Gastrocnemius medialis (tissue), 4 donors: Measurements from ENCODE around the gene BRWD1. TPM values are rescaled to one million over a fixed set of nuclear protein-coding genes. Genes with fewer than 3 reads are reported as not detected.

Experiments
- ATAC-seq, 2 donors: fragments of 150-250 bp; one replicate each; pipeline ENCODE4 v1.9.1; 2016
- DNase-seq, 2 donors: peaks; one replicate each; pipeline ENCODE4 v3.0.0-alpha.2; 2019
- H3K27ac ChIP-seq, 4 donors: fragments of 200-600 bp; sonication (generic); 1 replicate in 1 of 4; 2 replicates in 3 of 4; pipeline ENCODE4 v1.5.1; 2016 to 2018; ENCODE audit warnings: mild to moderate bottlenecking in 2 of 4, moderate library complexity in 1 of 4
- H3K27me3 ChIP-seq, 3 donors: fragments of 200-600 bp; sonication (generic) in 2 of 3; 1 replicate in 1 of 3; 2 replicates in 2 of 3; pipeline versions ENCODE4 v1.5.1 to v1.6.0; 2016 to 2019; ENCODE audit warnings: mild to moderate bottlenecking in 1 of 3, moderate library complexity in 1 of 3
- H3K36me3 ChIP-seq, 2 donors: fragments of 200-600 bp; sonication (generic) in 1 of 2; one replicate each; pipeline ENCODE4 v1.5.1; 2017 to 2018
- H3K4me1 ChIP-seq, 2 donors: fragments of 200-600 bp; sonication (generic) in 1 of 2; one replicate each; pipeline ENCODE4 v1.5.1; 2016 to 2017; ENCODE audit warnings: mild to moderate bottlenecking in 2 of 2
- H3K4me3 ChIP-seq, 4 donors: fragments of 200-600 bp; sonication (generic) in 3 of 4; 1 replicate in 1 of 4; 2 replicates in 3 of 4; pipeline ENCODE4 v1.5.1; 2016 to 2019; ENCODE audit warnings: mild to moderate bottlenecking in 2 of 4
- H3K9me3 ChIP-seq, 3 donors: fragments of 200-600 bp; sonication (generic) in 2 of 3; 1 replicate in 1 of 3; 2 replicates in 2 of 3; pipeline ENCODE4 v1.5.1; 2016 to 2019
- POLR2A ChIP-seq, 2 donors: fragments of 450-650 bp; IDR thresholded peaks; one replicate each; pipeline ENCODE4 v1.6.1; 2017; ENCODE audit warnings: antibody characterized with exemption in 2 of 2, mild to moderate bottlenecking in 2 of 2, moderate library complexity in 2 of 2
- in situ Hi-C, 4 donors: fragments of 200-750 bp; cut with MboI; loops; one replicate each; pipeline versions ENCODE4 v1.15.0 to v1.8.0; 2017; ENCODE audit warnings: low sequenced_read_pairs in 4 of 4
- intact Hi-C: fragments of 100-400 bp; cut with DNase I; formaldehyde crosslinking; loops from one replicate; pipeline ENCODE4 v1.15.1; 2023; ENCODE audit warnings: low total_unique reads
- total RNA-seq, 4 donors: library from RNA; depleted of rRNA; stranded (reverse); fragments of >200 nt; gene quantifications; one replicate each; pipeline versions ENCODE4 v1.1.0 to v1.2.3, GENCODE V29; 2016
- TF ChIP-seq, protein P1 (sequence below), 5 experiments: fragments of 450-650 bp in 3 of 5; fragments of 200-600 bp in 2 of 5; sonication (generic) in 2 of 5; IDR thresholded peaks in 4 of 5; conservative IDR thresholded peaks in 1 of 5; 1 replicate in 4 of 5; 2 replicates in 1 of 5; pipeline ENCODE4 v1.5.1; 2016 to 2019; ENCODE audit warnings: antibody characterized with exemption in 5 of 5, mild to moderate bottlenecking in 3 of 5, moderate library complexity in 3 of 5

The BRWD1 gene
- total RNA-seq, 4 donors from 2014 or later = 42.2 to 65.7 (median 50.4) TPM

DNA sequence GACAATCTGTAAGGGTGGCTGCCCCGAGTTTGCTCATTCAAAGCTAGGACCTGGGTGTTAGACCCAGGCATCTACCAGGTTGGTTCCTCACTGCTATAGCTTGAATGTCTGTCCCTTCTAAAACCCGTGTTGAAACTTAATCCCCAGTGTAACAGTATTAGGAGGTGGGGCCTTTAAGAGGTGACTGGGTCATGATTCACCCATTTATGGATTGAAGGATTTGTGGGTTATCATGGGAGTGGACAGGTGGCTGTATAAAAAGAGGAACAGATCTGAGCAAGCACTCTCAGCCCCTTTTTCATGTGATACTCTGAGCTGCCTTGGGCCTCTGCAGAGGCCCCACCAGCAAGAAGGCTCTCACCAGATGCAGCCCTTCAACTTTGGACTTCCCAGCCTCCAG, 159.6 kb downstream of the BRWD1 start:
- DNase-seq (no peak), ATAC-seq (no peak)
- H3K4me1 ChIP-seq = peaks cover 0 to 5% of the 10 kb centered on the region in 2 donors
- H3K4me3 ChIP-seq = no peak overlapping the region
- in situ Hi-C loops (no loop called here), intact Hi-C loops (no loop called here)
- H3K27ac ChIP-seq = no peak overlapping the region
- TF ChIP-seq, protein P1, sequence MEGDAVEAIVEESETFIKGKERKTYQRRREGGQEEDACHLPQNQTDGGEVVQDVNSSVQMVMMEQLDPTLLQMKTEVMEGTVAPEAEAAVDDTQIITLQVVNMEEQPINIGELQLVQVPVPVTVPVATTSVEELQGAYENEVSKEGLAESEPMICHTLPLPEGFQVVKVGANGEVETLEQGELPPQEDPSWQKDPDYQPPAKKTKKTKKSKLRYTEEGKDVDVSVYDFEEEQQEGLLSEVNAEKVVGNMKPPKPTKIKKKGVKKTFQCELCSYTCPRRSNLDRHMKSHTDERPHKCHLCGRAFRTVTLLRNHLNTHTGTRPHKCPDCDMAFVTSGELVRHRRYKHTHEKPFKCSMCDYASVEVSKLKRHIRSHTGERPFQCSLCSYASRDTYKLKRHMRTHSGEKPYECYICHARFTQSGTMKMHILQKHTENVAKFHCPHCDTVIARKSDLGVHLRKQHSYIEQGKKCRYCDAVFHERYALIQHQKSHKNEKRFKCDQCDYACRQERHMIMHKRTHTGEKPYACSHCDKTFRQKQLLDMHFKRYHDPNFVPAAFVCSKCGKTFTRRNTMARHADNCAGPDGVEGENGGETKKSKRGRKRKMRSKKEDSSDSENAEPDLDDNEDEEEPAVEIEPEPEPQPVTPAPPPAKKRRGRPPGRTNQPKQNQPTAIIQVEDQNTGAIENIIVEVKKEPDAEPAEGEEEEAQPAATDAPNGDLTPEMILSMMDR (IDR thresholded peaks at IDR 0.05 in 4 of 5, conservative IDR thresholded peaks at IDR 0.05 in 1 of 5) = no peak
- no peak for TF ChIP-seq POLR2A (IDR thresholded peaks at IDR 0.05)
- no peaks in the 10 kb centered on the region for H3K27me3 ChIP-seq
- H3K9me3 ChIP-seq = no peaks in the 10 kb centered on the region
- H3K36me3 ChIP-seq = no peaks in the 10 kb centered on the region

- intact Hi-C loops (no loop called here), in situ Hi-C loops (no loop called here)
- TF ChIP-seq, protein P1 (IDR thresholded peaks at IDR 0.05 in 4 of 5, conservative IDR thresholded peaks at IDR 0.05 in 1 of 5) = peak in 2 of 5 experiments; percentile 12 to 42
- no peak for TF ChIP-seq POLR2A (IDR thresholded peaks at IDR 0.05)
- Histone ChIP-seq H3K4me3 (no peak overlapping the region), H3K27me3 (no peaks in the 10 kb centered on the region), H3K36me3 (no peaks in the 10 kb centered on the region), H3K27ac (no peak overlapping the region), H3K4me1 (peaks cover 0 to 5% of the 10 kb centered on the region in 2 donors), H3K9me3 (no peaks in the 10 kb centered on the region)
- DNase-seq (peak in 1 of 2 donors; percentile 34), ATAC-seq (peak in 1 of 2 donors; percentile 91)
These were observed 160.1 kb downstream of the BRWD1 start for GRCh38 chr21:39153373-39153772.

- H3K27ac ChIP-seq = no peak overlapping the region
These were observed 161.2 kb downstream of the BRWD1 start for GRCh38 chr21:39152271-39152670.

DNA sequence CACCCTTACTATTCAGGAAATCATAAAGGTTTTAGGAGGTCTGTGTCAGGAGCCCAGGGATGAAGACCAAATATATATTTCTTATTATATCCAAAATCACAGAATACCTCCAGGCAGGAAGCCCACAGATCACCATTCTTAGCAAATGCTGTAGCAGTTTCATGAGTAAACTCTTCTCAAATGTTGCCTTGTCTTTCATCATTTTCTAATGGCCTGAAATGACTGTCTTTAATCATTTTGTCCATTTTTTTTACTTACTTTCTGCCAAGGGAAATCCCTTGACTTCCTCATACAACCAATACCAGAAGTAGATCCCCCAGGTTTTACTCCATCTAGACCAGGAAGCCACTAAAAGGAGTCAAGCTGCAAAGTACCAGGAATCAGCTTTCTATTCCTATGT, 162.6 kb downstream of the BRWD1 start:
- Histone ChIP-seq H3K27me3 (no peaks in the 10 kb centered on the region), H3K9me3 (no peaks in the 10 kb centered on the region), H3K36me3 (no peaks in the 10 kb centered on the region), H3K4me1 (peaks cover 0 to 5% of the 10 kb centered on the region in 2 donors), H3K4me3 (no peak overlapping the region), H3K27ac (no peak overlapping the region)
- in situ Hi-C loops (no loop called here), intact Hi-C loops (no loop called here)
- DNase-seq = no peak
- TF ChIP-seq, protein P1 (IDR thresholded peaks at IDR 0.05 in 4 of 5, conservative IDR thresholded peaks at IDR 0.05 in 1 of 5) = no peak
- no peak for TF ChIP-seq POLR2A (IDR thresholded peaks at IDR 0.05)
- ATAC-seq = no peak

More at GRCh38 chr21:39152271-39152670, 161.2 kb downstream of the BRWD1 start:
- ATAC-seq (no peak), DNase-seq (no peak)
- intact Hi-C loops (no loop called here), in situ Hi-C loops (no loop called here)
- H3K4me1 ChIP-seq = peaks cover 0 to 5% of the 10 kb centered on the region in 2 donors
- no peaks in the 10 kb centered on the region for H3K27me3 ChIP-seq
- no peak overlapping the region for H3K4me3 ChIP-seq
- TF ChIP-seq POLR2A (IDR thresholded peaks at IDR 0.05) = no peak
- TF ChIP-seq, protein P1 (IDR thresholded peaks at IDR 0.05 in 4 of 5, conservative IDR thresholded peaks at IDR 0.05 in 1 of 5) = no peak
- no peaks in the 10 kb centered on the region for H3K9me3 ChIP-seq
- H3K36me3 ChIP-seq = no peaks in the 10 kb centered on the region

- no peaks in the 10 kb centered on the region for H3K9me3 ChIP-seq
- no peak for DNase-seq
- intact Hi-C loops = no loop called here
- H3K27ac ChIP-seq = no peak overlapping the region
- no peaks in the 10 kb centered on the region for H3K27me3 ChIP-seq
- H3K4me1 ChIP-seq = peaks cover 0 to 5% of the 10 kb centered on the region in 2 donors
- no peak overlapping the region for H3K4me3 ChIP-seq
- in situ Hi-C loops = no loop called here
- no peak for ATAC-seq
- no peaks in the 10 kb centered on the region for H3K36me3 ChIP-seq
- no peak for TF ChIP-seq POLR2A (IDR thresholded peaks at IDR 0.05)
- TF ChIP-seq, protein P1 (IDR thresholded peaks at IDR 0.05 in 4 of 5, conservative IDR thresholded peaks at IDR 0.05 in 1 of 5) = no peak
These were observed 163.1 kb downstream of the BRWD1 start for GRCh38 chr21:39150316-39150715.
